ENCODE results near the gene H6PD.

The H6PD gene

DNA sequence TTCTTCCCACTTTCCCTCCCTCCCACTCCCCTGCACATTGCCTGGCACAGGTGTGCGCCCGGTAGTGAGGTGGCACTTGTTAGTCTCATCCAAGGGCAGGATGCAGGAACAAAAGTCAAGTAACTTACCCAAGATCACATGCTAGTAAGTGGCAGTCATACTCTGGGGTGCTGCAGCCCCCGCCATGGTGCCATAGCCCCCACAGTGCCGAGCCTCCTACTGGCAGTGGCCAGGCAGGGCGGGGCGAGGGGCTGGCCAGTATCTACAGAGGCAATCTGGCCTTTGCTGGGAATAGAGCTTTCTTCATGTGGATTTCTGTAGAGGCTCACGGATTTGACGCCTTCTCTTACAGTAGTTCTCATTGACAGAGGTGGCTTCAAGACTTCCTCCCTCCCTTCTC lies 26.9 kb downstream of the H6PD start:
- DNase-seq, result no peak

DNA sequence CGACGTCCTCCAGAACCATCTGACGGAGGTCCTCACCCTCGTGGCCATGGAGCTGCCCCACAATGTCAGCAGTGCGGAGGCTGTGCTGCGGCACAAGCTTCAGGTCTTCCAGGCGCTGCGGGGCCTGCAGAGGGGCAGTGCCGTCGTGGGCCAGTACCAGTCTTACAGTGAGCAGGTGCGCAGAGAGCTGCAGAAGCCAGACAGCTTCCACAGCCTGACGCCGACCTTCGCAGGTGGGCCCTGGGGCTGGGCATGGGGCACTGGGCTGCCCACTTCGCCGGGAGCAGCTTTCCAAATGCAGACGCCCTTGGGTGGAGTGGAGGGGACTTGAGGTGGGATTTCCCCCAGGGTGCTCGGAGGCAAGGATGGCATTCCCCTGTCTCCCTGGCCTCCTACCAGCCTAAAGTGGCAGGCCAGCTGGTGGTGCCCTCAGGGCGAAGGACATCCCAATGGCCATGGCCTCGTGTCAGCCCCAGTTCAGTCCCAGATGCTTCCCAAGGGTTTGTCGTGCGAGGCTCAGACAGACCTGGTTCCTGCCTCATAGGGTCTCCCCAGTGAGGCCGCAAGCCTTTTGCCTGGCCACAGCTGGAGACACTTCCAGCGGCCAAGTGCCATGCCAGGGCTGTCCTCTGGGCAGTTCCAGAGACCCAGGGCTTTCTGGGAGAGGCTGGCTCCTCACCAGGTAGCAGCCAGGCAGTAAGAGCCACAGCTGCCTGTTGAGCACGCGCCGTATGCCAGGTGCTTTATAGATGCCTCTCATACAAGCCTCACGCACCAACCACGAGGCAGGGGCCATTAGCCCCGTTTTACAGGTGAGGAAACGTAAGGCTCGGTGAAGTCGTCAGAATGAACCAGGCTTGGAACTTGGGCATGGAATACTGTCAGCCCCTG lies 27.8 kb downstream of the H6PD start:
- DNase-seq, result no peak

DNA sequence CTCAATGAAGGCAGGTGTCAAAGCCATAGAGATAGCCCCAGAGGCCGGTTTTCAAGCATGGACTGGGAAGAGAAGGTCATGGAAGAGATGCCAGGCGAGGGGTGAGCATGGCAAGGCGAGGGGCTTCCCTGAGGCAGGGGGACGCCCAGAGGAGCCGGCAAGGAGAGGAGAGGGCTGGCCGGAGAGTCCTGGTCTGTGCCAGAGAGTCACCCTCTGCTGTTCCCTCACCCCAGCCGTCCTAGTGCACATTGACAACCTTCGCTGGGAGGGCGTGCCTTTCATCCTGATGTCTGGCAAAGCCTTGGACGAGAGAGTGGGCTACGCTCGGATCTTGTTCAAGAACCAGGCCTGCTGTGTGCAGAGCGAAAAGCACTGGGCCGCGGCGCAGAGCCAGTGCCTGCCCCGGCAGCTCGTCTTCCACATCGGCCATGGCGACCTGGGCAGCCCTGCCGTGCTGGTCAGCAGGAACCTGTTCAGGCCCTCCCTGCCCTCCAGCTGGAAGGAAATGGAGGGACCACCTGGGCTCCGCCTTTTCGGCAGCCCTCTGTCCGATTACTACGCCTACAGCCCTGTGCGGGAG lies 28.8 kb downstream of the H6PD start:
- DNase-seq, result no peak

DNA sequence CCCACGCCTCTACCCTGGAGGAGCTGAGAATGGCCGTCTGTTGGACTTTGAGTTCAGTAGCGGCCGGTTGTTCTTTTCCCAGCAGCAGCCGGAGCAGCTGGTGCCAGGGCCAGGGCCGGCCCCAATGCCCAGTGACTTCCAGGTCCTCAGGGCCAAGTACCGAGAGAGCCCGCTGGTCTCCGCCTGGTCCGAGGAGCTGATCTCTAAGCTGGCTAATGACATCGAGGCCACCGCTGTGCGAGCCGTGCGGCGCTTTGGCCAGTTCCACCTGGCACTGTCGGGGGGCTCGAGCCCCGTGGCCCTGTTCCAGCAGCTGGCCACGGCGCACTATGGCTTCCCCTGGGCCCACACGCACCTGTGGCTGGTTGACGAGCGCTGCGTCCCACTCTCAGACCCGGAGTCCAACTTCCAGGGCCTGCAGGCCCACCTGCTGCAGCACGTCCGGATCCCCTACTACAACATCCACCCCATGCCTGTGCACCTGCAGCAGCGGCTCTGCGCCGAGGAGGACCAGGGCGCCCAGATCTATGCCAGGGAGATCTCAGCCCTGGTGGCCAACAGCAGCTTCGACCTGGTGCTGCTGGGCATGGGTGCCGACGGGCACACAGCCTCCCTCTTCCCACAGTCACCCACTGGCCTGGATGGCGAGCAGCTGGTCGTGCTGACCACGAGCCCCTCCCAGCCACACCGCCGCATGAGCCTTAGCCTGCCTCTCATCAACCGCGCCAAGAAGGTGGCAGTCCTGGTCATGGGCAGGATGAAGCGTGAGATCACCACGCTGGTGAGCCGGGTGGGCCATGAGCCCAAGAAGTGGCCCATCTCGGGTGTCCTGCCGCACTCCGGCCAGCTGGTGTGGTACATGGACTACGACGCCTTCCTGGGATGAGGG lies 29.7 kb downstream of the H6PD start:
- DNase-seq, result no peak

DNA sequence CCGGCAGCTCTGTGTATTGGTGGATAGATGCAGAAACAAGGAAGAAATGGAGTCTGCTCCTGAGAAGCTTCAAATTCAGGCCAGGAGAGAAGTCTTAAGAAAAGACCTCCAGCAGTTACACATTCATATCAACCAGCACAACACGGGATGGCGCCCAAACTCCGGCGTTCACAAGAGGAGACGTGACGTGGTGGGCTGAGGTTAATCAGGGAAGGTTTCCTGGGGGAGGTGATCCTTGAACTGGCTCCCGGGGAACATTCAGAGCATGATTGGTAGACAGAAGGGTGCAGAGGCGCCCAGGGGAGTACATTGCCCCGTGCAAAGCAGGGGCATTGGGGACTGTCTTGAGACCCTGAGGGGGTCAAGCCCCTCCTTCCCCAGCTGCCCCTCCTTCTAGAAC lies 30.5 kb downstream of the H6PD start:
- DNase-seq, result no peak

DNA sequence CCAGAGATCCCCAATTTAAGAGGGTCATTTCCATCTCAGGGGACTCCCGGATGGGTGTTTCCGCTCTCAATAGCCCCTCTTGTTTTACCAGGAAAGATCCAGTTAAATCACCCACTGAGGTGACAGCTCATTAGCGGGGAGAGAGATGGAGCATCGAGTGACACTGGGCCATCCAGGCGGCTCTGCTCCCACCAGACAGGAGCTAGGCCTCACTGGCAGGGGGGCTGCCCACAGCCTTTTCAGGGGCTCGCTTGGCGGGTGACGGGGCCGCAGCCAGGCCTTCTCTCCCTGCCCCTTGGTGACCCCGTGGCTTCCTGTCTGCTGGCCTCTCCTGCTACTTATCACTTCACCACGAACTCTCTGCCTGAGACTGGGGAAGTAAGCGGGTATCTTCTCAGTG lies 31.4 kb downstream of the H6PD start:
- no peak for DNase-seq

DNA sequence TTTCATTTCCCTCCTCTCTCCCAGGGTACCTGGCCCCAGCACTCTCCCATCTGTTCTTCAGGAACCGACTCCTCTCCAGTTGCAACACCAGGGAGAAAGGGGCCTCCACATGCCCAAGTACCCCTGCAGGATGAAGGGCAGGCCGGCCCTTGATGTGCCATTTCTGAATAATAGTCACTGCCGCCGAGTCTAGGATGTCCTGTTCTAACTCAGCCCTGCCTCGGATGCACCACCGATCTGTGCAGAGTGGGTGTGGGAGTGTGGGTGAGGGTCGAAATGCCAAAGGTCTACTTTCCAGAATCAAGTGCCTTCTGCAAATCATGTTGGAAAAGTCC lies 32.7 kb downstream of the H6PD start:
- no peak for DNase-seq

DNA sequence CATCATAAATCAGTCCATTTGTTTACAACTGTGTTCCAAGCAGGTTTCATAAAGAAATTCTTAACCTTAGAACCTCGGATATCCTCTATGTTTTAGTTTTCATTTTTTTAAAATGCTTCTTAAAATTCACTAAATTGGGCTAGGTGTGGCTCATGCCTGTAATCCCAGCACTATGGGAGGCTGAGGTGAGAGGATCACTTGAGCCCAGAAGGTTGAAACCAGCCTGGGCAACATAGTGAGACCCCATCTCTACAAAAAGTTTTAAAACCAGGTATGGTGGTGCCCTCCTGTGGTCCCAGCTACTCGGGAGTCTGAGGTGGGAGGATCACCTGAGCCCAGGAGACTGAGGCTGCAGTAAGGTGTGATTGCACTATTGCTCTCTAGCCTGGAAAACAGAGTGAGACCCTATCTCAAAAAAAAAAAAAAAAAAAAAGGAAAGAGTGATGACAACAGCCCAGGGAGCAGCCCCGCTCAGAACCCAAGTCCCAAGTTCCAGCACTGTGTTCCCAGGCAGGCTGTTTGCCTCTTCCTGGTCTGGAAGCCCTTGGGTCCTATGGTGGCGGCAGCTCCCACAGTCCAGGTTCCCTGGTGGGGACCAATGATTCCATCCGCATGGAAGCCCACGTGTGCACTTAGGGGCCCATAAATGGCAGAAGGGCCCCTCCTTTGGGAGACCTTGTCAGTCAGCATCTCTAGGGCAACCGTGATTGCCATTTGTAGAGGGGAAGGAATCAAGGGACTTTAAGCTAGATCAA lies 33.4 kb downstream of the H6PD start:
- no peak for DNase-seq

DNA sequence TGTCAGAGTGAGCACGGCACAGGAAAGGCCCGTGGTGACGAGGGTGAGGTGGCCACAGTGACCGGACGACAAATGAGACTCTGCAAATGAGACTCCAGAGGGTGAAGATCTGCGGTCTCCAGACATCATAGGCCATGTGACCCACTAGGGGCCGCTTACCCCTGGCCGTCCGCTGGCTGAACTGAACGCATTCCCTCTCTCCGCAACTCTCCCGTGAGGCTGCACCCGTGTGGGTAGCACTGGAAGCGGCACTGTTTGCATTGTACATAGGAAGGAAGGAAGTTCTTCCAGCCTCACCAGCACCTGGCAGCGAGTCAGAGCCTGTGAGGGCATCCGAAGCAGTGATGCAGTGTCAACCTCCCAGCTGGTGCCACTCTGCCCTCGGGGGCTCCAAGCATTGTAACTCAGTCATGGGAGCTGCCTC lies 34.5 kb downstream of the H6PD start:
- no peak for DNase-seq

DNA sequence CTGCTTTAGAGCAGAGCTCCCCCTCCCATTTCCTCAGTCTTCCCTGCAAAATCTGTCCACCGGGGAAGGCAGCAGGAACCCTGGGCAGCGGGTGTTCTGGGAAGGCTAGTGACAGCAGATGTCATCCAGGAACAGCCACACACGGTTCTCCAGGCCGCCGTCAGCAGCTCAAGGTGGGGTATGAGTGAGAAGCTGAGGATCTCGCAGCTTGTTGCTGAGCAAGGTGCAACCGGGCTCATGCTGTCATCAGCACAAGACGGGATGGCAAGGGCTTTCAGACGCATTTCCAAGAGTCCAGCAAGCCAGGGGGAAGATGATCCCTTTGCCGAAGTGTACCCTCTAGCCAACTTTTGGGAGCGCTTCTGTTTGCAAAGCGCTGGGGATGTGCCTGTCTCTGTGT lies 35.1 kb downstream of the H6PD start:
- no peak for DNase-seq

DNA sequence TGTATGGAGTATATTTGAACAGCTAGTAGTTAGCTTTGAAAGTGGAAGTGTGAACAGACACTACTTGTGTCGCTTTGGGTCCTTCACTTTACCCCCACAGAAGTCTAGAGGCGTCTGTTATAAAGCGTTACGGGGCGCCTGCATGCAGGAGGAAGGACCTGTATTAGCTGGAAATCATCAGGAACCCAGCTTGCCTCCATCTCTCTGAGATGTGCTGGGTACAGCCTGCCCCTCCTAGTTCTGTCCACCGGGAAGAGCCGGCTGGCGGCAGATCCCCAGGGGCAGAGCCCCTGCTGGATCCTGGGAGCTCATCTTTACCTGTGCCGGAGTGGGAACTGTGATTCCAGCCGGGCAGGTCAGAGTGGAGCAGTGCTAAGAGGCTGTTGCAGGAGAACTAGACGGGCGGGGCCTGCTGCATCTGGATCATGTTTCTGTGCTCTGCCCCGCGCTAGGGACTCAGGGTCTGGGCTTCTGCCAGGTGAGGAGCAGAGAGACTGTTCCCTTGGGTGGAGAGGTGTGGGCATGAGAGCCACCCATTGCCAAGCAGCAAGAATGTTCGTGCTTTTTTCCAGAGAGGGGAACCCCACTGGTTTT lies 35.8 kb downstream of the H6PD start:
- DNase-seq, result no peak

DNA sequence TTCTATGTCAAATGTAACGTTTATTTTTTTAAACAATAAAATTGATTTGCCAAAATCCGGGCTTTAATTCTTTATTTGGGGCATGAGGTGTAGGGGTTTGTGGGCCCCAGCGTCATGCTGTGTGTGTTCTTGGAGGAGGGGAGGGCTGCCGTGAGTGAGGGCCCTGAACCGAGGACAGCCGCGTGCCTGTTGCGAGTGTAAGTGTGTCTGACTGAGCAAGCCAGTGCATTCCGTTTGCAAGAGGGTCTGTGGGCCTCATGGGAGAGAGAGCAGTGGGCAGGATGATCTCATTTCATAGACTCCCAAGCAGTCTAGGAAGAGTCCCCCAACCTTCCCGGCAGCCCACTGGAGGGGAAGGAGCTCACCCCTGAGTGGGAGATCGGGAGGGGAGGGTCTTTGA lies 36.7 kb downstream of the H6PD start:
- DNase-seq, result no peak

DNA sequence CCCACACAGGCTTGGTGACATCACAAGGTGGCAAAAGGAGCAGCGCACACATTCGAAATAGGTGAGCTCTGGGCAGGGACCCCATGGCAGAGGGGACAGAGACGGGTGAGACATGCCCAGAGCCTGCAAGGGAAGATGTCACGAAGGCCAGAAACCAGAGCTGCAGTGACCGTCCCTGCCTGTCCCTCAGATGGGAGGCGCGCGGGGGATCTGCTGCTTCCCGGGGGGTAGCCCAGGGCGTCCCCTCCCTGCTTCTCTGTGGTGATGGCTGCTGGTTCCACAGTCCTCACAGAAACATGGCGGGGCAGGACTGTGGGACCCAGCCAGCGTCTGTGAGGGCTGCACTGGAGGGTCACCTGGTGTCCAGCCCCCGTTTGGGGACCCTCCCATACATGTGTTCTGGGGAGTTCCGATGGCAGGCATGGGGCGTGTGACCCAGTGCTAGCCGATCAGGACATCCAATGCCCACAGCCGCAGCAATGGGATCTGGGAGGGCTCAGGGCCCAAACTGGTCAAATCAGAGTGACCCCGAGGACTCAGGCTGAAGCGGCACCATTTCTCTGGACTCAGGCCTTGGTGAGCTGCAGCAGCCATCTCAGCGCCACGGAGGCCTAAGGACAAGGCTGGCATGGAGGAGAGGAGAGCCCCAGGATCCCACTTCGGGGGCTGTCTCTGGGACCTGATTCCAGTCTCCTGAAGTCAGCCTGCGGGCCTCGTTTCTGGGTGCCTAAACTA lies 37.5 kb downstream of the H6PD start:
- DNase-seq, result no peak

DNA sequence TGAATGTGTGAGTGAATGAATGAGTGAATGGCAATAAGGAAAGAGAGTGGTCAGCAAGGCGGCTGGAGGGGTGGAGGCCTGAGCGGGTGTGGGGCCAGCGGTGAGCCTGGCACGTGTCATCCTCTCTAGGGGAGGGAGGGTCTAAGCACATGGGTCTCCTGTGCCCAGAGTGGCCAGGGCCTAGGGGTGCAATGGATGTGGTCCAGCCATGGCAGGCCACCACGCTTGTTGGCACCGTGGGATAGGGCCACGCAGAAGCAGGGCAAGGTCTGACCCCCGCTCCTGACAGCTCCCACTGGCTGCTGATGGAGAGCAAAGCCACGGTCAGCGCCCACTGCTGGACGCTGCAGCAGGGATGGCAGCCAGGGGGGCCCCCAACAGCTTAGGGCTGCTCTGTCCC lies 38.6 kb downstream of the H6PD start:
- no peak for DNase-seq

DNA sequence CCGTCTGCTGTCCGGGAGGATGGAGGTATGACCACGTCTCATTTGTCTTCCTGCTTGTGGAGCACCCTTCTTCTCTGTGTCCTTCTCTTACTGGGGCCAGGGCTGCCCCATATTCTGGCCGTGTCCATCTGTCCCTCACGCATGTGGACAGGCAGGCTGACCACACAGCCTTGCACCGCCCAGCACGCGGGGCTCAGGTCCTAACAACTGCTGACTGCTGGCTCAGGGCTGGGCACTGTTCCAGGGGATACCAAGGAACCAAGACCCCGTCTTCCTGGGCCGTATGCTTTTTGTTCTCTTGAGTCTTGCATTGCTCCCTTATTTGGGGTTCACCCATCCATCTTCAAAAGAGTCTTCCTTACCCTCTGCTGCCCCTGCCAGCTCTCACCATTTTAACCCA lies 40.6 kb downstream of the H6PD start:
- no peak for DNase-seq

DNA sequence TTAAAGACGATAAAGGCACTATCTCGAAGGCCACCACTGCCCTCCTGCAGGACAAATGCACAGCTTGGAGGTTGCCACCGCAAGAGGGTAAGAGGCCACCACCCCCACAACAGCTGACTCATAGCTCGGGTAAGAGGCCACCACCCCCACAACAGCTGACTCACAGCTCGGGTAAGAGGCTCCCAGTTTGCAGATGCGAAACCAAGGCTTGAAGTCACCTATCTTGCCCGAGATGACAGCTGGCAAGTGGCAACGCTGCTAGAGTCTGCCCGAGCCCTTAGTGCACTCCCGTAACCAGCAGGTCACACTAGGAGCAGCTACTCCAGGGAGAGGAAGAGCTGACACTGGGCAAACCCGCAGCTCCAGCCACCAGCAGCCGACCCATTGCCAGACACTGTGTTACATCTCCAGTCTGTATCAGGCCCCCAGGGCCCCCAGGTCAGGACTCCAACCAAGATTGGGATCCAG lies 41.0 kb downstream of the H6PD start:
- peak; percentile 73 for DNase-seq

DNA sequence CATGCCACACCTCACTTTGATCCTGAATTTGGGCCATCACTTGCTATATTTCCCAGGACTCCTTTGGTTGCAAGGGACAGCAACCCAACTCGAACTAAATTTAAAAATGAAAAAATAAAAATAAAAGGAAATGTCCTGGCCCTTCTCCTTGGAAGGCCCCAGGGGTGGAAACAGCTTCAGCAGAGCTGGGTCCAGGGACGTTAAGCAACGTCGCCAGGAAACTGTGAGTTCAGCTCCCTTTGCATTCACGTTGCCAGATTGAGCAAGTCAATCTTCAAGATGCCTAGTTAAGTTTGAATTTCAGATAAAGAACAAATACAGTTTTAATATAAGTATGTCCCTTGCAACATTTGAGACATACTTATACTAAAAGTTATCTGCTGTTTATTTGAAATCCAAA lies 43.5 kb downstream of the H6PD start:
- DNase-seq, result no peak

DNA sequence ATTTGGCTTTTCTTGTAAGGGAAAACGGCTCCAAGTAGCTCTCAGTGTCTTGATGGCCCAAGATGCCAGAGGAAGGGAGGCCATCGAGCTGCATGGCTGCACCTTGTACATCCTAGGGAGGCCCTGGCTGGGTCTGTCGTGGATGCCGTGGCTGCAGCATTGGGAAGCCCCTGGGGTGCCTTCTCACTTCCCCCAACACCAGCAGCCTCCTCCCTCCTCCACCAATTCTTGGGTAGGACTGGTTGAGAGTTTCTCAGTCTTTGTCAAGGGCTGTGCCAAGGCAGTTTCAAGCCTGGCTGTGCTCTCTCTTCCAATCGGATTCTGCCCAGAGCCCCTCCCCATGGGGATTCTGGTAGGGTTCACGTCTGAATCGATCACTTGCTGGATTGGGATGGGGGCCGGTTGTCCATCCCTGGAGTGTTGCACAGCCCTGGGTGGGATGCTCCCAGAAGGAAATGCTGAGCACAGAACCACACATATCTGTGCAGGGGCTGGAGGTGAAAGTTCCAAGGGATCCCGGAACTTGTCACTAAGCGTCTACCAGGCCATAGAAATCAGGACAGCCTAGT lies 44.1 kb downstream of the H6PD start:
- no peak for DNase-seq

DNA sequence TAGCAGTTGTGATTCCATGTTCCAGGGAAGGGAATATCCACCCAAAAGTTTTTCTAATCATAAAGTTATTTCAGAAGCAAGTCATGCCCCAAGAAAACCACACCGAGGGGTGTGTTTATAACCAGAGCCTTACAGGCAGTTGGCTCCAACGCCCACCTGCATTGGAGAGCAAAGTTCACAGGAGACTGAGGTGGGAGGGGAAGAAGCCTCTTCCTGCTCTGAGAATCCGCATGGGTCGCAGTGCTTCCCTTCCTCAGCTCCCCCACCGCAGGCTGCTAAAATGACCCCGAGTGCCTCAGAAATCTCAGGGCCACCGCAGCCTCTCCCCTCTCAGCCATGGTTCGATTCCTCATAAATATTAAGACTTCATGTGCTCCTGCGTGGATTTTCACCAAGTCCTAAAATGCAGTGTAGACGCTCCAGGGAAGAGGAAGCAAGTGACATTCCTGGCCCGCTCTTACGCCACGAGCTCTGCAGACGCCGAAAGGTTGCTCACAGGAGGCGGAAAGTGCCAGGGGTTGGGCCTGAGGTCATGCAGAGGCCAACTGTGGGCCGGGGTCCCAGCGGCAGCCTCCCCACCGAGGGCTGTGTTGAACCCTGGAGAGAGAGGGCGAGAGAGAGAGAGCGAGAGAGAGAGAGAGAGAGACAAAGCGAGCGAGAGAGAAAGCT lies 44.7 kb downstream of the H6PD start:
- no peak for DNase-seq

DNA sequence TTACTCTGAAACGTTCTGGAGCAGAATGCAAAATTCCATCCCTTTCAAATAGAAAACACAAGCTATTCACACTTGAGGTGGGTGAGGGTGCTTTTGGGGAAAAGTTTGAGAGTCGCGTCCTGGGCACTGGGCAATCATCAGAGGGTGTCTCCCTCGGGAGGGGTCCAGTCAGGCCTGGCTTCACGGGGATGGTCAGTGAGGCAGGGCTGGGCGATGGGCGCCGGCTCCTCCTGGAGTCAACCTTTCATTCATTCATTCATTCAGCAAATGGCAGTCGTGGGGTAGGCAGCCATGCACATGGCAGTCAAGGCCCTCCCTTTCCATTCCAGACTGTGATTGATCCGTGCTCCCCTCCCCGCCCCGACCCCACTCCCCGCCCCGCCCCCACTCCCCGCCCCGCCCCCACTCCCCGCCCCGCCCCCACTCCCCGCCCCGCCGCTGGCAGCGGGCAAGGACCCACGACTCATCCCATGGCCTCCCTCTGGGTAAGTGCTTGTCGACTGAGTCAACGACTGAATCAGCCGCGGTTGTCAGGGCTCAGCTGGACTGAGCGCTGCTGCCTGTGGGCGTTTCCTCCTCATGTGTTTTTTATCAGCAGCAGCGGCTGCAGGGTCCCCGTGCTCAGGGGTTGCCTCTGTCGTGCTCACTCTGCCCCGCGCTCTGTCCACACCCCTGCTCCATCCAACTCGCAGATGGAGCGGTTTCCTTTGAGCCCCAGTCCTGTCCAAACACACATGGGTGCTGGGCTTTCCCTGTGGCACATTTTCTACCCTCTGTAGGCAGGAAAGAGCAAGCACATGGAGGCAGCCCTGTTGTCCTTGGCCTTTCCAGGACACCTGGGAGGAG lies 45.7 kb downstream of the H6PD start:
- no peak for DNase-seq

Data from CD4-positive, alpha-beta T cell treated with Interferon gamma for 1 hour (primary cell).